K562 (cell line): ENCODE measurements around the gene SMG6. TPM values are rescaled to one million over a fixed set of nuclear protein-coding genes. Genes with fewer than 3 reads are reported as not detected.

Experiments used
- ATAC-seq: fragments of 200-7000 bp; cut with Tn5 transposase; 3 replicates; pipeline ENCODE4 v1.9.1; 2020; ENCODE audit warnings: moderate library complexity
- BruUV-seq: library from RNA; stranded (reverse); fragments of 400-500 nt; replicated peaks from 2 replicates; lab custom pipeline; 2021; lab: Mats Ljungman, UMichigan
- CTCF ChIA-PET: fragments of 300-600 bp; formaldehyde crosslinking; extraction: SDS; loops from one replicate; lab custom pipeline; 2021; ENCODE audit warnings: low intra/inter-chr PET ratio; lab: Yijun Ruan, JAX
- POLR2A ChIA-PET: fragments of 300-600, 350-650 bp; sonication (Branson Sonifier 250); formaldehyde crosslinking; extraction: SDS; loops from one replicate; lab custom pipeline; 2021; ENCODE audit warnings: antibody characterized with exemption, inconsistent platforms; lab: Yijun Ruan, JAX
- DNase-seq, 4 experiments: peaks; one replicate each; pipeline versions ENCODE4 v3.0.0 to v3.0.0-alpha.2; 2011 to 2018; ENCODE audit warnings: low spot score in 3 of 4, mixed read lengths in 3 of 4; ENCODE audit errors: extremely low read depth in 1 of 4
- FAIRE-seq: peaks from 2 replicates; lab custom pipeline; 2011; peaks lifted over from hg19 to GRCh38; lab: Jason Lieb, UNC
- H2AFZ ChIP-seq: 2 replicates; pipeline ENCODE4 v1.6.0; 2011; ENCODE audit warnings: low read depth, low read length, control low read depth, inconsistent platforms
- H3K27ac ChIP-seq: fragments of 200-600 bp; 3 replicates; pipeline ENCODE4 v1.8.0; 2011; ENCODE audit warnings: low read depth, mild to moderate bottlenecking, control low read depth, inconsistent platforms, low read length, moderate library complexity, mixed read lengths; ENCODE audit errors: extremely low read depth
- H3K27me3 ChIP-seq, 2 experiments: fragments of 300-600 bp in 1 of 2; 2 replicates in 1 of 2; 3 replicates in 1 of 2; pipeline versions ENCODE4 v1.6.0 to v1.8.0; 2011; ENCODE audit warnings: inconsistent platforms in 2 of 2, low read length in 2 of 2, mild to moderate bottlenecking in 1 of 2, mixed read lengths in 1 of 2, moderate library complexity in 1 of 2; ENCODE audit not compliant: control insufficient read depth in 2 of 2, insufficient read depth in 2 of 2
- H3K36me3 ChIP-seq: fragments of 300-600 bp; 3 replicates; pipeline ENCODE4 v1.8.0; 2011; ENCODE audit warnings: mild to moderate bottlenecking, low read length, inconsistent platforms; ENCODE audit not compliant: control insufficient read depth, insufficient read depth
- H3K4me1 ChIP-seq, 2 experiments: fragments of 200-600 bp in 1 of 2; replicated peaks in 1 of 2; 2 replicates in 1 of 2; 3 replicates in 1 of 2; pipeline versions ENCODE4 v1.5.1 to v1.8.0; 2011; ENCODE audit warnings: inconsistent platforms in 2 of 2, low read length in 2 of 2, mild to moderate bottlenecking in 1 of 2, mixed read lengths in 1 of 2, moderate library complexity in 1 of 2; ENCODE audit not compliant: control insufficient read depth in 2 of 2, insufficient read depth in 2 of 2
- H3K4me2 ChIP-seq: 2 replicates; pipeline ENCODE4 v1.6.1; 2011; ENCODE audit warnings: low read length, control low read depth, inconsistent platforms, mixed read lengths; ENCODE audit not compliant: insufficient read depth
- H3K4me3 ChIP-seq: fragments of 200-600 bp; sonication (generic), shearing (Covaris generic); 2 replicates; pipeline ENCODE4 v1.5.1; 2016; ENCODE audit warnings: control low read depth, inconsistent platforms
- H3K79me2 ChIP-seq: fragments of 200-600 bp; 3 replicates; pipeline ENCODE4 v1.8.0; 2011; ENCODE audit warnings: low read length, inconsistent platforms; ENCODE audit not compliant: control insufficient read depth, insufficient read depth
- H3K9ac ChIP-seq, 2 experiments: 2 replicates each; pipeline versions ENCODE4 v1.6.0 to v1.6.1; 2011; ENCODE audit warnings: low read depth in 2 of 2, low read length in 2 of 2, control low read depth in 1 of 2, inconsistent platforms in 1 of 2, mild to moderate bottlenecking in 1 of 2, mixed read lengths in 1 of 2; ENCODE audit not compliant: insufficient read depth in 1 of 2
- H3K9me1 ChIP-seq: one replicate; pipeline ENCODE4 v1.6.0; 2011; ENCODE audit warnings: inconsistent platforms, mild to moderate bottlenecking, low read length, moderate library complexity; ENCODE audit not compliant: control insufficient read depth, insufficient read depth
- H3K9me3 ChIP-seq: replicated peaks from 2 replicates; pipeline ENCODE4 v1.5.1; 2011; ENCODE audit warnings: low read depth, low read length, inconsistent platforms; ENCODE audit not compliant: control insufficient read depth, insufficient read depth
- H4K20me1 ChIP-seq: replicated peaks from 2 replicates; pipeline ENCODE4 v1.6.1; 2011; ENCODE audit warnings: low read length, inconsistent platforms, mixed read lengths; ENCODE audit not compliant: control insufficient read depth, insufficient read depth
- ELF1 ChIP-seq: fragments of 200-800 bp; sonication (Bioruptor generic); IDR thresholded peaks from 2 replicates; pipeline ENCODE4 v1.6.1; 2016; ENCODE audit warnings: missing genetic modification characterization, missing compliant biosample characterization
- POLR2G ChIP-seq: fragments of 200-400 bp; formaldehyde crosslinking; IDR thresholded peaks from 2 replicates; pipeline ENCODE4 v1.6.1; 2017; ENCODE audit warnings: low read depth, mild to moderate bottlenecking, antibody characterized with exemption, low read length, moderate library complexity
- RBFOX2 ChIP-seq: fragments of 200-400 bp; formaldehyde crosslinking; IDR thresholded peaks from 2 replicates; pipeline ENCODE4 v1.6.1; 2017; ENCODE audit warnings: low read depth, mild to moderate bottlenecking, low read length, moderate library complexity
- WGBS: fragments of 100-300 bp; shearing (Covaris generic); methylation state at CpG from one replicate; pipeline ENCODE4 v1.1.6; 2016; ENCODE audit warnings: low coverage, mixed read lengths; ENCODE audit not compliant: insufficient coverage; ENCODE audit errors: missing lambda C conversion rate; 5-methylcytosine and 5-hydroxymethylcytosine counted together
- in situ Hi-C: fragments of 300-500 bp; cut with MboI; formaldehyde crosslinking; loops from 4 replicates; pipeline ENCODE4 v1.15.0; 2018; ENCODE audit warnings: inconsistent platforms, mixed read lengths
- intact Hi-C: fragments of 100-400 bp; cut with micrococcal nuclease; formaldehyde crosslinking; loops from 2 replicates; pipeline ENCODE4 v1.14.2; 2022
- polyA plus RNA-seq, 8 experiments: library from polyadenylated mRNA; depleted of rRNA in 4 of 8; stranded (reverse) in 5 of 8; unstranded in 3 of 8; fragments of >200 nt; fragmentation: Nextera tagmentation in 2 of 8; fragmentation: Illumina TruSeq in 1 of 8; extraction: Ambion mirVana in 2 of 8; extraction: Trizol in 1 of 8; gene quantifications; 2 replicates each; pipeline versions ENCODE4 v1.2.1 to v1.2.3, GENCODE V29; 2011 to 2014; ENCODE audit warnings: inconsistent platforms in 1 of 8, missing spikeins in 1 of 8
- total RNA-seq, 7 experiments: library from RNA; depleted of rRNA in 6 of 7; stranded (reverse); fragments of >200 nt in 6 of 7; fragmentation: Illumina TruSeq in 2 of 7; extraction: Trizol in 2 of 7; gene quantifications; 2 replicates each; pipeline versions ENCODE4 v1.2.1 to v1.2.3, GENCODE V29; 2011 to 2021; ENCODE audit warnings: low replicate concordance in 1 of 7

Gene SMG6
- total and polyA plus RNA-seq, 9 of the 15 experiments (the other 6 are each of a cell fraction or from before 2014, with no cell fraction given): 0.44 to 13.9 (median 6.0) TPM

GRCh38 chr17:2055292-2056205 is 248.0 kb downstream of the SMG6 start:
- FAIRE-seq: no peak
- no peaks in the 10 kb centered on the region for H3K36me3 ChIP-seq
- H3K79me2 ChIP-seq: no peaks in the 10 kb centered on the region
- H3K4me2 ChIP-seq: no peak overlapping the region
- POLR2A ChIA-PET: no interaction called here
- CTCF ChIA-PET: interaction anchor here (0.6 to 2.2 kb wide), 4 partner anchors 185 to 249 kb away, joined by 3 to 25 read pairs (median 3); no protein-coding TSS in a partner anchor
- H4K20me1 ChIP-seq: no peaks in the 10 kb centered on the region
- 65% methylated on average over 8 of the region's 113 CpGs for WGBS
- DNase-seq: no peak
- H2AFZ ChIP-seq: peak overlapping the region; percentile 40; the same call in 1 of the 2 replicates
- H3K4me3 ChIP-seq: peak overlapping the region; percentile 27; the same call in 1 of the 2 replicates
- H3K27ac ChIP-seq: no peak overlapping the region
- H3K9me3 ChIP-seq: no peaks in the 10 kb centered on the region
- TF ChIP-seq POLR2G (peak; percentile 42), ELF1 (tag) (no peak), RBFOX2 (peak; percentile 15; the same call in 1 of the 2 replicates)
- no peaks in the 10 kb centered on the region for H3K9me1 ChIP-seq
- ATAC-seq: no peak
- peaks cover 0 to 50% of the 10 kb centered on the region in 2 experiments; a peak in 2 of 5 replicates for H3K4me1 ChIP-seq
- in situ Hi-C loops (no loop called here), intact Hi-C loops (loop anchor here (10.0 kb wide), 1 partner anchor 119 kb away; no protein-coding TSS in a partner anchor)
- peak overlapping the region in 1 of 2 experiments; percentile 58; a peak in 1 of 4 replicates for H3K9ac ChIP-seq
- no peaks in the 10 kb centered on the region for H3K27me3 ChIP-seq
- no TSS peak for BruUV-seq
